Heart right ventricle (tissue), 16 donors: Measurements from ENCODE around the gene SV2B. TPM values are rescaled to one million over a fixed set of nuclear protein-coding genes. Genes with fewer than 3 reads are reported as not detected.

ENCODE experiments used
- ATAC-seq, 8 donors: fragments of 200-7000 bp; cut with Tn5 transposase; one replicate each; pipeline ENCODE4 v1.9.1; 2020; ENCODE audit warnings: mild to moderate bottlenecking in 8 of 8, moderate library complexity in 8 of 8, moderate number of reproducible peaks in 1 of 8
- DNase-seq, 2 donors: peaks; one replicate each; pipeline ENCODE4 v3.0.0-alpha.2; 2020
- H3K27ac ChIP-seq, 10 donors: fragments of 200-600 bp; sonication (generic) in 2 of 10; one replicate each; pipeline versions ENCODE4 v1.5.0 to v1.8.0; 2020 to 2022; ENCODE audit warnings: mild to moderate bottlenecking in 3 of 10
- H3K27me3 ChIP-seq, 7 donors: fragments of 200-600 bp; one replicate each; pipeline ENCODE4 v1.8.0; 2021 to 2022; ENCODE audit warnings: mild to moderate bottlenecking in 2 of 7
- H3K36me3 ChIP-seq, 9 donors: fragments of 200-600 bp; sonication (generic) in 1 of 9; one replicate each; pipeline versions ENCODE4 v1.5.0 to v1.8.0; 2020 to 2022; ENCODE audit warnings: mild to moderate bottlenecking in 2 of 9
- H3K4me1 ChIP-seq, 9 donors: fragments of 200-600 bp; sonication (generic) in 1 of 9; one replicate each; pipeline versions ENCODE4 v1.5.0 to v1.8.0; 2020 to 2022; ENCODE audit warnings: mild to moderate bottlenecking in 4 of 9
- H3K4me3 ChIP-seq, 10 donors: fragments of 200-600 bp; sonication (generic) in 2 of 10; one replicate each; pipeline versions ENCODE4 v1.5.0 to v1.8.0; 2020 to 2022; ENCODE audit warnings: mild to moderate bottlenecking in 7 of 10, moderate library complexity in 2 of 10
- H3K9me3 ChIP-seq, 11 donors: fragments of 200-600 bp in 10 of 11; sonication (generic) in 2 of 11; one replicate each; pipeline versions ENCODE4 v1.5.0 to v1.8.0; 2013 to 2022; ENCODE audit warnings: mild to moderate bottlenecking in 2 of 11, control low read depth in 1 of 11, moderate library complexity in 1 of 11
- WGBS, 2 donors: extraction: QIAGEN DNeasy Blood & Tissue Kit; methylation state at CpG; one replicate each; pipeline ENCODE4 v1.1.7; 2013; ENCODE audit warnings: inconsistent platforms in 1 of 2; 5-methylcytosine and 5-hydroxymethylcytosine counted together
- intact Hi-C, 10 donors: fragments of 100-400 bp; cut with DNase I; formaldehyde crosslinking; loops; one replicate each; pipeline versions ENCODE4 v1.11.1 to v1.14.2; 2022
- polyA plus RNA-seq, 2 donors: library from polyadenylated mRNA; stranded (reverse); fragments of 200-250 nt; gene quantifications; one replicate each; pipeline ENCODE4 v1.2.3, GENCODE V29; 2013
- total RNA-seq, 10 donors: library from RNA; stranded (reverse); fragmentation: NEBNext Ultra II Directional in 3 of 10; extraction: Animal tissue kit (Norgen Biotek cat#: 25700) in 3 of 10; gene quantifications; one replicate each; pipeline versions ENCODE4 v1.2.1 to v1.2.4, GENCODE V29; 2021 to 2023
- TF ChIP-seq, protein P1 (sequence below), 9 donors: fragments of 200-600 bp; sonication (generic) in 2 of 9; IDR thresholded peaks; one replicate each; pipeline versions ENCODE4 v1.5.0 to v1.8.0; 2021 to 2022; ENCODE audit warnings: antibody characterized with exemption in 9 of 9, mild to moderate bottlenecking in 5 of 9, moderate library complexity in 1 of 9
- donor health status: Arrhythmogenic right ventricular cardiomyopathy.
- donor health status: ischemic (EF 13 %, LVEDD 7.1; RV severe dilation, severe dysfunction).
- donor health status: healthy with polysubstance abuse.
- donor health status: DM: no; HTN: yes; CAD: no.
- donor health status: DM: no; HTN: no; CAD: no.
- donor health status: ischemic (EF 25% LVEDD 6.9; RV normal size, moderate dysfunction).
- donor health status: ischemic (EF 25% LVEDD 5.7; RV mildly dilated, moderate dysfunction).
- donor health status: healthy.
- donor health status: DM: yes; HTN: yes; CAD: no.
- donor health status: Ischemic cardiomyopathy.
- donor health status: ischemic (EF 35%, LVEDD 5.7; RV mildly dilated, moderate dysfunction).
- donor health status: nonischemic (EF 11% LVEDD 7.7; RV severe dilation, severe dysfunction).
- donor health status: DM: yes; HTN: yes; CAD: no.
- donor health status: PGD.
- donor health status: ischemic (EF 29% LVEDD 5.4; RV normal size, mild dysfunction).
- donor health status: nonischemic (EF 23%, LVEDD 6.1; RV moderate dilation, normal function).

SV2B gene
- total and polyA plus RNA-seq, 12 donors = 0.29 to 15.7 (median 1.5) TPM

DNA sequence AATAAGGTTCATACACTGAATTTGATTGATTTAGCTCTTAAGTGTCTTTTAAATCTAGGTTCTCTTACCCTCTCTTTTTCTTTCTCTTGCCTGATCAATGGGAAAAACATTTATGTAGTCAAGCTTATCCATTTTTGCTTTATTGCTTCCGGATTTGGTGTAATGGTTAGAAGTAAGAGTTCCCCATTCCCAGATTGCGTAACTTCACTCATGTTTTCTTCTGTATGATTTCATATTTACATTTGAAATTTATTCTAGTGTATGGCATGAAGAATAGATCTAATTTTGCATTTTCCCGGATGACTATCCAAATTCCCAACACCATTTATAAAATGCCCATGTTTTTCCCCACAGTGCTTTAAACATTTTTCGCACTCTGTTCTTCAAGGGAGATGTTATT lies 27.9 kb upstream of the SV2B start:
- no peaks in the 10 kb centered on the region for H3K36me3 ChIP-seq
- no peak overlapping the region for H3K27ac ChIP-seq
- H3K9me3 ChIP-seq = no peaks in the 10 kb centered on the region
- H3K27me3 ChIP-seq = peaks cover 0 to 38% (median 12%) of the 10 kb centered on the region in 7 donors
- DNase-seq (no peak), ATAC-seq (no peak)
- TF ChIP-seq, protein P1, sequence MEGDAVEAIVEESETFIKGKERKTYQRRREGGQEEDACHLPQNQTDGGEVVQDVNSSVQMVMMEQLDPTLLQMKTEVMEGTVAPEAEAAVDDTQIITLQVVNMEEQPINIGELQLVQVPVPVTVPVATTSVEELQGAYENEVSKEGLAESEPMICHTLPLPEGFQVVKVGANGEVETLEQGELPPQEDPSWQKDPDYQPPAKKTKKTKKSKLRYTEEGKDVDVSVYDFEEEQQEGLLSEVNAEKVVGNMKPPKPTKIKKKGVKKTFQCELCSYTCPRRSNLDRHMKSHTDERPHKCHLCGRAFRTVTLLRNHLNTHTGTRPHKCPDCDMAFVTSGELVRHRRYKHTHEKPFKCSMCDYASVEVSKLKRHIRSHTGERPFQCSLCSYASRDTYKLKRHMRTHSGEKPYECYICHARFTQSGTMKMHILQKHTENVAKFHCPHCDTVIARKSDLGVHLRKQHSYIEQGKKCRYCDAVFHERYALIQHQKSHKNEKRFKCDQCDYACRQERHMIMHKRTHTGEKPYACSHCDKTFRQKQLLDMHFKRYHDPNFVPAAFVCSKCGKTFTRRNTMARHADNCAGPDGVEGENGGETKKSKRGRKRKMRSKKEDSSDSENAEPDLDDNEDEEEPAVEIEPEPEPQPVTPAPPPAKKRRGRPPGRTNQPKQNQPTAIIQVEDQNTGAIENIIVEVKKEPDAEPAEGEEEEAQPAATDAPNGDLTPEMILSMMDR (IDR thresholded peaks at IDR 0.05) = no peak
- H3K4me3 ChIP-seq = no peak overlapping the region
- intact Hi-C loops = no loop called here
- no peaks in the 10 kb centered on the region for H3K4me1 ChIP-seq
- WGBS, 2 donors = 93 to 94% methylated on average over 4 of the region's 4 CpGs

DNA sequence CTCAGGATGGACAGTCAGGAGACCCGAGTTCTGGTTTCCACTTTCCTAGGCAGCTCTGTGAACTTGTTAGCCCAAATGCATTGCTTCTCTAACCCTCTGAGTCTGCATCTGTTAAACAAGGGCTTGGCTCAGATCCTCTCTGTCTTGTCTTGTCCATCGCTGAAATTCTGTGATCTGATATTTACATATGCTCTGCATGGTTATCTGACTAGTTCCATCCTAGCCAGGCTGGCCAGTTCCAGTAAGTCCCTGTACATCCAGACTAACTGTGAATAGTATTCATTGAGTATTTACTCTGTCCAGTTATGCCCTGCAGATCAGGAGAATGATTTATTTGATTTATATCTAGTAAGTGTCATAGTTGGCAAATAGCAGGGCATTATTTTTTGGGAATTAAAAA lies 27.0 kb upstream of the SV2B start:
- Histone ChIP-seq H3K27me3 (peaks cover 0 to 38% (median 12%) of the 10 kb centered on the region in 7 donors), H3K4me1 (no peaks in the 10 kb centered on the region), H3K36me3 (no peaks in the 10 kb centered on the region), H3K9me3 (peaks cover 0 to 3% (median 0%) of the 10 kb centered on the region in 11 donors), H3K4me3 (no peak overlapping the region), H3K27ac (no peak overlapping the region)
- intact Hi-C loops = no loop called here
- ATAC-seq (no peak), DNase-seq (no peak)
- TF ChIP-seq, protein P1 (IDR thresholded peaks at IDR 0.05) = no peak
- 81 to 83% methylated on average over 2 of the region's 2 CpGs for WGBS, 2 donors

GRCh38 chr15:91073768-91074167 lies 26.3 kb upstream of the SV2B start:
- Histone ChIP-seq H3K27me3 (peaks cover 0 to 37% (median 12%) of the 10 kb centered on the region in 7 donors), H3K4me1 (no peaks in the 10 kb centered on the region), H3K9me3 (peaks cover 0 to 10% (median 0%) of the 10 kb centered on the region in 11 donors), H3K27ac (no peak overlapping the region), H3K36me3 (no peaks in the 10 kb centered on the region), H3K4me3 (no peak overlapping the region)
- WGBS, 2 donors = 88 to 98% methylated on average over 1 of the region's 1 CpG
- DNase-seq (no peak), ATAC-seq (no peak)
- intact Hi-C loops = no loop called here
- TF ChIP-seq, protein P1 (IDR thresholded peaks at IDR 0.05) = no peak

GRCh38 chr15:91075739-91076138 lies 24.3 kb upstream of the SV2B start:
- peaks cover 0 to 18% (median 4%) of the 10 kb centered on the region in 7 donors for H3K27me3 ChIP-seq
- no peak overlapping the region for H3K27ac ChIP-seq
- ATAC-seq (no peak), DNase-seq (no peak)
- H3K4me1 ChIP-seq = no peaks in the 10 kb centered on the region
- no peak overlapping the region for H3K4me3 ChIP-seq
- TF ChIP-seq, protein P1 (IDR thresholded peaks at IDR 0.05) = no peak
- no peaks in the 10 kb centered on the region for H3K36me3 ChIP-seq
- intact Hi-C loops = no loop called here
- WGBS, 2 donors = 72 to 79% methylated on average over 1 of the region's 1 CpG
- peaks cover 0 to 25% (median 12%) of the 10 kb centered on the region in 11 donors for H3K9me3 ChIP-seq
